ENCODE measurements around the gene OPTC. TPM values are rescaled to one million over a fixed set of nuclear protein-coding genes. Genes with fewer than 3 reads are reported as not detected.
A peak's percentile ranks its signal among the peaks of the same experiment; 100 is the strongest.

OPTC gene
- total and polyA plus RNA-seq, 7 donors: not detected

GRCh38 chr1:203478231-203478630 lies 15.7 kb upstream of the OPTC start:
- no peak for DNase-seq
- Histone ChIP-seq H3K9me3 (no peaks in the 10 kb centered on the region), H3K4me1 (peaks cover 0 to 72% (median 57%) of the 10 kb centered on the region in 4 donors), H3K27me3 (no peaks in the 10 kb centered on the region), H3K27ac (peak overlapping the region; percentile 87 to 96 (median 91)), H3K4me3 (peak overlapping the region; percentile 51 to 66 (median 64)), H3K36me3 (peaks cover 1 to 6% (median 4%) of the 10 kb centered on the region in 4 donors)
- TF ChIP-seq POLR2A (IDR thresholded peaks at IDR 0.05) (no peak), POLR2AphosphoS5 (IDR thresholded peaks at IDR 0.05) (peak in 3 of 4 donors; percentile 32 to 51 (median 35)), CTCF (IDR thresholded peaks at IDR 0.05) (no peak), EP300 (IDR thresholded peaks at IDR 0.05) (no peak)
- intact Hi-C loops (cut with DNase I): no loop called here
- 61 to 86% methylated on average over 3 of the region's 3 CpGs for WGBS, 2 donors

- peaks cover 9 to 13% (median 12%) of the 10 kb centered on the region in 4 donors for H3K36me3 ChIP-seq
- 96 to 97% methylated on average over 5 of the region's 5 CpGs for WGBS, 2 donors
- no peak for TF ChIP-seq EP300 (IDR thresholded peaks at IDR 0.05)
- no peak for TF ChIP-seq CTCF (IDR thresholded peaks at IDR 0.05)
- no peak for TF ChIP-seq POLR2A (IDR thresholded peaks at IDR 0.05)
- no peak for TF ChIP-seq POLR2AphosphoS5 (IDR thresholded peaks at IDR 0.05)
- H3K4me1 ChIP-seq: peaks cover 0 to 78% (median 63%) of the 10 kb centered on the region in 4 donors
- DNase-seq: no peak
- H3K9me3 ChIP-seq: no peaks in the 10 kb centered on the region
- peak overlapping the region; percentile 51 to 66 (median 64) for H3K4me3 ChIP-seq
- intact Hi-C loops (cut with DNase I): no loop called here
- H3K27ac ChIP-seq: peak overlapping the region; percentile 87 to 96 (median 91)
- H3K27me3 ChIP-seq: no peaks in the 10 kb centered on the region
Measured at GRCh38 chr1:203478986-203479385, 15.0 kb upstream of the OPTC start.

DNA sequence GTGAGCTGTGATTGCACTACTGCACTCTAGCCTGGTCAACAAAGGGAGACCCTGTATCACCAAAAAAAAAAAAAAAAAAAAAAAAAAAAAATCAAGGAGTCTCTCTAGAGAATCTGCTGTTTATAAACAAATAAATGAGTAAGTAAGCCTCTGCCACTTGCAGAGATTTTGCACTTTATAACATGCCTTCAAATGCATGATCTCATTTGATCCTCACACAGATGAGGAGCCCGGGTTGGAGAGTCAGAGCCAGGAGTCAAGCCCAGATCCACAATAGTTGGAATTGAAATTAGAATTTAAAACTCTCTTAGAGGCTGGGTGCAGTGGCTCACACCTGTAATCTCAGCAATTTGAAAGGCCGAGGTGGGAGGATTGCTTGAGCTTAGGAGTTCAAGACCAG lies 14.3 kb upstream of the OPTC start:
- no peak for DNase-seq
- intact Hi-C loops (cut with DNase I): loop anchor here (2.0 kb wide), 1 partner anchor 111 kb away; no protein-coding TSS in a partner anchor
- TF ChIP-seq POLR2A (IDR thresholded peaks at IDR 0.05): no peak
- no peak for TF ChIP-seq POLR2AphosphoS5 (IDR thresholded peaks at IDR 0.05)
- no peak for TF ChIP-seq EP300 (IDR thresholded peaks at IDR 0.05)
- TF ChIP-seq CTCF (IDR thresholded peaks at IDR 0.05): no peak
- no peaks in the 10 kb centered on the region for H3K9me3 ChIP-seq
- H3K4me1 ChIP-seq: peaks cover 0 to 78% (median 67%) of the 10 kb centered on the region in 4 donors
- peaks cover 12 to 20% (median 17%) of the 10 kb centered on the region in 4 donors for H3K36me3 ChIP-seq
- H3K27me3 ChIP-seq: no peaks in the 10 kb centered on the region
- peak overlapping the region; percentile 87 to 96 (median 91) for H3K27ac ChIP-seq
- 86 to 89% methylated on average over 2 of the region's 2 CpGs for WGBS, 2 donors
- H3K4me3 ChIP-seq: peak overlapping the region; percentile 18 to 66 (median 64)

DNA sequence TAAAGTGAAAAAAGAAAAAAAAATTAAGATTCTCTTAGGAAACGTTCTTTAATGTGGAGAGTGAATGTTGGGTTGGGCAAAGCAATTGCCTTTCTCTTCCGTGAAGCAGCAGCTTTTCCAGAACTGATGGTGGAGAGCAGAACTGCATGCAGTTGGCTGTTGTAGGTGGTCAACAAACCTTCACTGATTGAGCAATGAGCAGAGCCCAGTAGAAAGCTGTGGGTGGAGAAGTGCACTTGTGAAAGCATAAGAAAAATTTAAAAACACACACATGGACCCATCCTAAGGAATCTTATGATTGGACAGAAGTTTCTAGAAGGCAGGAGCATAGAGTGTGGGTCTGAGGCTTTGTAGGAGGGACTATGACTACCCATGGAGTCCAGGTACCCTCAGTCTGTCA lies 13.9 kb upstream of the OPTC start:
- no peaks in the 10 kb centered on the region for H3K9me3 ChIP-seq
- intact Hi-C loops (cut with DNase I): loop anchor here (2.0 kb wide), 1 partner anchor 111 kb away; no protein-coding TSS in a partner anchor
- WGBS, 2 donors: 56 to 65% methylated on average over 2 of the region's 2 CpGs
- peak overlapping the region; percentile 18 to 66 (median 64) for H3K4me3 ChIP-seq
- no peaks in the 10 kb centered on the region for H3K27me3 ChIP-seq
- H3K36me3 ChIP-seq: peaks cover 12 to 24% (median 17%) of the 10 kb centered on the region in 4 donors
- DNase-seq: peak; percentile 82
- H3K4me1 ChIP-seq: peaks cover 0 to 78% (median 66%) of the 10 kb centered on the region in 4 donors
- H3K27ac ChIP-seq: peak overlapping the region; percentile 87 to 96 (median 91)
- TF ChIP-seq POLR2AphosphoS5 (IDR thresholded peaks at IDR 0.05) (peak in 3 of 4 donors; percentile 52 to 53 (median 53)), POLR2A (IDR thresholded peaks at IDR 0.05) (no peak), CTCF (IDR thresholded peaks at IDR 0.05) (peak in 3 of 4 experiments; percentile 21 to 61 (median 51))

All from sigmoid colon (tissue), 7 donors.